DND-41 (cell line): Measurements from ENCODE around the gene NT5C1A.

Source experiments
- ATAC-seq: fragments of 200-7000 bp; cut with Tn5 transposase; 3 replicates; pipeline ENCODE4 v1.9.1; 2021; ENCODE audit warnings: low read depth; ENCODE audit not compliant: insufficient read depth
- DNase-seq: peaks from one replicate; pipeline ENCODE4 v3.0.0-alpha.2; 2020
- H2AFZ ChIP-seq: 2 replicates; pipeline ENCODE4 v1.6.0; 2012; ENCODE audit warnings: low read depth, low read length
- H3K27ac ChIP-seq: 2 replicates; pipeline ENCODE4 v1.5.1; 2012; ENCODE audit warnings: low read length, inconsistent platforms
- H3K27me3 ChIP-seq: fragments of 200-600 bp; sonication (generic); 2 replicates; pipeline ENCODE4 v1.6.0; 2012; ENCODE audit warnings: low read length, mild to moderate bottlenecking, inconsistent platforms; ENCODE audit not compliant: insufficient read depth, poor library complexity
- H3K36me3 ChIP-seq: 2 replicates; pipeline ENCODE4 v1.5.1; 2012; ENCODE audit warnings: low read length, inconsistent platforms; ENCODE audit not compliant: insufficient read depth
- H3K4me1 ChIP-seq: 2 replicates; pipeline ENCODE4 v1.5.1; 2012; ENCODE audit warnings: mild to moderate bottlenecking, low read length; ENCODE audit not compliant: insufficient read depth
- H3K4me2 ChIP-seq: 2 replicates; pipeline ENCODE4 v1.6.0; 2012; ENCODE audit warnings: mild to moderate bottlenecking, moderate library complexity, low read length, inconsistent platforms; ENCODE audit not compliant: insufficient read depth
- H3K4me3 ChIP-seq, 2 experiments: fragments of 200-600 bp in 1 of 2; shearing (Covaris generic) in 1 of 2; 2 replicates each; pipeline ENCODE4 v1.5.1; 2012 to 2016; ENCODE audit warnings: inconsistent platforms in 2 of 2, low read length in 2 of 2, mild to moderate bottlenecking in 2 of 2, low read depth in 1 of 2, moderate library complexity in 1 of 2
- H3K79me2 ChIP-seq: 2 replicates; pipeline ENCODE4 v1.6.0; 2012; ENCODE audit warnings: low read length, inconsistent platforms; ENCODE audit not compliant: insufficient read depth
- H3K9ac ChIP-seq: 2 replicates; pipeline ENCODE4 v1.6.0; 2012; ENCODE audit warnings: low read depth, mild to moderate bottlenecking, inconsistent platforms, low read length, moderate library complexity
- H3K9me3 ChIP-seq: 2 replicates; pipeline ENCODE4 v1.5.1; 2012; ENCODE audit warnings: low read length, moderate library complexity, mild to moderate bottlenecking, inconsistent platforms; ENCODE audit not compliant: insufficient read depth, severe bottlenecking
- H4K20me1 ChIP-seq: 2 replicates; pipeline ENCODE4 v1.6.0; 2012; ENCODE audit warnings: low read length; ENCODE audit not compliant: insufficient read depth
- EZH2 ChIP-seq: IDR thresholded peaks from 3 replicates; pipeline ENCODE4 v1.6.1; 2012; ENCODE audit warnings: borderline replicate concordance, low read depth, mild to moderate bottlenecking, moderate library complexity, low read length, inconsistent platforms; ENCODE audit not compliant: severe bottlenecking
- TF ChIP-seq, protein P1 (sequence below): IDR thresholded peaks from 2 replicates; pipeline ENCODE4 v1.5.1; 2012; ENCODE audit warnings: borderline replicate concordance, low read length, moderate library complexity, mild to moderate bottlenecking; ENCODE audit not compliant: poor library complexity, severe bottlenecking; ENCODE audit errors: extremely low read depth

The NT5C1A gene

DNA sequence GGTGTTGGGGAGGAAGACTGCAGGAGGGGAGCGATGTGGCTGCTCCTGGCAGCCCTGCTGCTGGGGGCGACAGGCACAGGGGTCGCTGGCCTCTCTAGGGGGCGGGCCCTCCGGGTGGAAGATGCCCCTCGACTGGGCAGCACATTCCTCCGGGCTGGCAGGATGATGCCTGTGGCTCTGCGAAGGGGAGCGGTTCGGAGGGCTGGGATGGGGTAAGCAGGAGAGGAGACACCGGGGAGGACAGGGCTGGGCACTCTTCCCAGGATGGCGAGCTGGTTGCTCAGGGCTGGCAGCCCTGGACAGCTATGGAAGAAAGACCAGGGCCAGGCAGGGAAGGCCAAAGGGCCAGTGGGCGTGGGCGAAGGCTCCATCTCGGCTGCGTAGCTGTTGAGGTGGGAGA lies 45.3 kb downstream of the NT5C1A start:
- Histone ChIP-seq H3K9ac (no peak overlapping the region), H3K4me1 (no peaks in the 10 kb centered on the region), H2AFZ (no peak overlapping the region), H3K27me3 (peaks cover 21% of the 10 kb centered on the region), H3K27ac (no peak overlapping the region), H3K9me3 (no peaks in the 10 kb centered on the region), H3K79me2 (no peaks in the 10 kb centered on the region), H4K20me1 (no peaks in the 10 kb centered on the region; the same call in 1 of the 2 replicates), H3K36me3 (no peaks in the 10 kb centered on the region), H3K4me2 (no peak overlapping the region), H3K4me3 (no peak overlapping the region)
- TF ChIP-seq EZH2, result no peak
- TF ChIP-seq, protein P1, sequence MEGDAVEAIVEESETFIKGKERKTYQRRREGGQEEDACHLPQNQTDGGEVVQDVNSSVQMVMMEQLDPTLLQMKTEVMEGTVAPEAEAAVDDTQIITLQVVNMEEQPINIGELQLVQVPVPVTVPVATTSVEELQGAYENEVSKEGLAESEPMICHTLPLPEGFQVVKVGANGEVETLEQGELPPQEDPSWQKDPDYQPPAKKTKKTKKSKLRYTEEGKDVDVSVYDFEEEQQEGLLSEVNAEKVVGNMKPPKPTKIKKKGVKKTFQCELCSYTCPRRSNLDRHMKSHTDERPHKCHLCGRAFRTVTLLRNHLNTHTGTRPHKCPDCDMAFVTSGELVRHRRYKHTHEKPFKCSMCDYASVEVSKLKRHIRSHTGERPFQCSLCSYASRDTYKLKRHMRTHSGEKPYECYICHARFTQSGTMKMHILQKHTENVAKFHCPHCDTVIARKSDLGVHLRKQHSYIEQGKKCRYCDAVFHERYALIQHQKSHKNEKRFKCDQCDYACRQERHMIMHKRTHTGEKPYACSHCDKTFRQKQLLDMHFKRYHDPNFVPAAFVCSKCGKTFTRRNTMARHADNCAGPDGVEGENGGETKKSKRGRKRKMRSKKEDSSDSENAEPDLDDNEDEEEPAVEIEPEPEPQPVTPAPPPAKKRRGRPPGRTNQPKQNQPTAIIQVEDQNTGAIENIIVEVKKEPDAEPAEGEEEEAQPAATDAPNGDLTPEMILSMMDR, result no peak
- DNase-seq (no peak), ATAC-seq (no peak)

DNA sequence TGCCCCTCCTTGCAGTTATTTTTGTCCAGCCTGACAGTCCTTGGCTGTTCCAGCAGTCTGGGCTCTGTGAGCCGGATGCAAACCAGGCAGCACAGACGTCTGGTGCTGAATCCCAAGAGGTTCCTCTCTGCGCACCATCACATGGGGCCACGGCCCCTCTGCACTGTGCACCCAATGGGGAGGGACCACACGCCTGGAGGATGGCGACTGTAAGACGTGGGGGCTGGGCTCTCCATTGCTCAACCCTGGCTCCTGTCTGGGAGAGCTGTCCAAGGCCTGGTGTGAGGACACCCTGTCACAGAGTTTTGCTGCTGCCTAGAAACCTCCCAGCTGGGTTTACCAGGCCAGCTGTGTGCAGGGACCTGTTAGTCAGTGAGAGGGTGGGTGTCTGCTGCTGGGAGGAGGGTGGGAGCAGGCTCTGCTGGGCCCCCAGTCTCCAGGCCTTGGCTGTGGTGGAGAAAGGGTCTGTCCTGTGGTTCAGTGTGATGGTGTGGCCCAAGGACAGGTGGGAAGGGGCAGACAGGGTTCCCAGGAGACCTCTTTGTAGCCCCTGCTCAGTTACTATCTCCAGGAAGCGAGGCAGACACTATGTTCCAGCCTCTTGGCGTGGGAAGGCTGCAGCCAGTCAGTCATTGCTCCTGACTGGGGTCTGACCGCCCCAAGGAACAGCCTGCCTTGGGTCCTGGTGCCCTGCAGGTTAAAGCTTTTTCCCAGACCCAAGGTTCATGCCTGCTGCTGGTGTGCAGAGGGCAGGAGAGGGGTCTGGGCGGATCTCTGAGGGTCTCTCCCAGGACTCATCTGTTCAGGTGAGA lies 46.2 kb downstream of the NT5C1A start:
- no peaks in the 10 kb centered on the region for H3K9me3 ChIP-seq
- no peak for DNase-seq
- no peaks in the 10 kb centered on the region for H3K79me2 ChIP-seq
- no peak for ATAC-seq
- no peak overlapping the region for H3K4me3 ChIP-seq
- H3K27ac ChIP-seq, result no peak overlapping the region
- H4K20me1 ChIP-seq, result no peaks in the 10 kb centered on the region; the same call in 1 of the 2 replicates
- no peak overlapping the region for H3K9ac ChIP-seq
- no peaks in the 10 kb centered on the region for H3K4me1 ChIP-seq
- no peak overlapping the region for H3K4me2 ChIP-seq
- no peaks in the 10 kb centered on the region for H3K36me3 ChIP-seq
- H3K27me3 ChIP-seq, result peaks cover 20% of the 10 kb centered on the region
- no peak overlapping the region for H2AFZ ChIP-seq
- TF ChIP-seq EZH2, result no peak
- TF ChIP-seq, protein P1, result no peak

DNA sequence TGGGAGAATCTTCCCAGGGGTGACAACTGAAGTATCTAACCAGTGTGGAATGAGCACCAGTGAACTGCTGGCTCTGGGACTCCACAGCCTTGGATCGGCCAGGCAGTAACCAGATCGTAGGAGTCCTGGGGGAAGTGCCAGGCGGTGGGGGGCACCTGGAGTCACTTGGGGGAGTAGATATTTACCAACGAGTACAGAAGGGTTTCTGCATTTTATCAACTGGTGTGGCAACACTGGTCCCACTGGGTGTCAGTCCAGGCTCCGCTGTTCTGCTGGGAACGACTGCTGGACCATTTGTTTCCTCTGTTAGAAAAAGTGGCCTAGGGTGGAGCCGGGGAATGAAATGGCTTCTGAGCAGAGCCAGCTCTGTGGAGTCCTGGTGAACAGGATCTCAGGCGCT lies 46.9 kb downstream of the NT5C1A start:
- no peaks in the 10 kb centered on the region; the same call in 1 of the 2 replicates for H4K20me1 ChIP-seq
- no peak overlapping the region for H3K27ac ChIP-seq
- no peaks in the 10 kb centered on the region for H3K79me2 ChIP-seq
- TF ChIP-seq EZH2, result no peak
- TF ChIP-seq, protein P1, result no peak
- H3K4me3 ChIP-seq, result no peak overlapping the region
- no peak overlapping the region for H3K4me2 ChIP-seq
- no peak overlapping the region for H3K9ac ChIP-seq
- H3K27me3 ChIP-seq, result peaks cover 13% of the 10 kb centered on the region
- no peak for ATAC-seq
- H2AFZ ChIP-seq, result no peak overlapping the region
- no peaks in the 10 kb centered on the region for H3K36me3 ChIP-seq
- no peaks in the 10 kb centered on the region for H3K9me3 ChIP-seq
- no peaks in the 10 kb centered on the region for H3K4me1 ChIP-seq
- DNase-seq, result no peak
